SK-N-SH (cell line): Measurements from ENCODE around the gene NPPB. TPM values are rescaled to one million over a fixed set of nuclear protein-coding genes. Genes with fewer than 3 reads are reported as not detected.

ENCODE experiments used
- CTCF ChIA-PET: fragments of 300-600, 350-600 bp; formaldehyde crosslinking; extraction: SDS; loops from one replicate; lab custom pipeline; 2021; lab: Yijun Ruan, JAX
- POLR2A ChIA-PET: fragments of 350-600 bp; sonication (Branson Sonifier 250); formaldehyde crosslinking; extraction: SDS; loops from one replicate; lab custom pipeline; 2020; ENCODE audit warnings: antibody characterized with exemption, inconsistent platforms; lab: Yijun Ruan, JAX
- DNase-seq: peaks from one replicate; pipeline ENCODE4 v3.0.0; 2012
- H2AFZ ChIP-seq: fragments of 200-600 bp; sonication (generic); 2 replicates; pipeline ENCODE4 v1.8.1; 2016; ENCODE audit warnings: antibody characterized with exemption, mild to moderate bottlenecking, low read depth
- H3F3A ChIP-seq: fragments of 200-600 bp; sonication (generic); replicated peaks from 2 replicates; pipeline ENCODE3; 2016; ENCODE audit warnings: antibody characterized with exemption, mild to moderate bottlenecking; ENCODE audit not compliant: insufficient read depth
- H3K27ac ChIP-seq, 2 experiments: fragments of 200-500 bp in 1 of 2; fragments of 200-600 bp in 1 of 2; sonication (Bioruptor generic) in 1 of 2; sonication (generic), shearing (Covaris generic) in 1 of 2; 2 replicates each; pipeline versions ENCODE4 v1.5.1 to v1.6.1; 2014 to 2016; ENCODE audit warnings: low read depth in 2 of 2, inconsistent platforms in 1 of 2, low read length in 1 of 2, mild to moderate bottlenecking in 1 of 2, mixed read lengths in 1 of 2
- H3K27me3 ChIP-seq: fragments of 200-600 bp; sonication (generic), shearing (Covaris generic); 2 replicates; pipeline ENCODE4 v1.6.1; 2016; ENCODE audit warnings: mixed run types; ENCODE audit not compliant: insufficient read depth
- H3K36me3 ChIP-seq, 2 experiments: fragments of 200-500 bp in 1 of 2; fragments of 200-600 bp in 1 of 2; sonication (Bioruptor generic) in 1 of 2; sonication (generic) in 1 of 2; replicated peaks in 1 of 2; 2 replicates each; pipeline versions ENCODE3 to v1.5.1; 2014 to 2016; ENCODE audit warnings: low read length in 1 of 2, mild to moderate bottlenecking in 1 of 2; ENCODE audit not compliant: insufficient read depth in 2 of 2, control insufficient read depth in 1 of 2
- H3K4me1 ChIP-seq, 2 experiments: fragments of 200-500 bp in 1 of 2; fragments of 200-600 bp in 1 of 2; sonication (Bioruptor generic) in 1 of 2; sonication (generic), shearing (Covaris generic) in 1 of 2; 2 replicates each; pipeline versions ENCODE4 v1.5.1 to v1.6.1; 2014 to 2016; ENCODE audit warnings: low read depth in 1 of 2, low read length in 1 of 2, mixed run types in 1 of 2; ENCODE audit not compliant: insufficient read depth in 2 of 2, control insufficient read depth in 1 of 2
- H3K4me2 ChIP-seq: fragments of 200-600 bp; sonication (generic), shearing (Covaris generic); 2 replicates; pipeline ENCODE4 v1.6.1; 2017; ENCODE audit warnings: mixed run types
- H3K4me3 ChIP-seq, 2 experiments: fragments of 200-500 bp in 1 of 2; fragments of 200-600 bp in 1 of 2; sonication (Bioruptor generic) in 1 of 2; sonication (generic), shearing (Covaris generic) in 1 of 2; 2 replicates each; pipeline versions ENCODE4 v1.5.1 to v1.8.1; 2014 to 2016; ENCODE audit warnings: low read depth in 2 of 2, inconsistent platforms in 1 of 2, low read length in 1 of 2, mild to moderate bottlenecking in 1 of 2, mixed read lengths in 1 of 2, moderate library complexity in 1 of 2
- H3K79me2 ChIP-seq: fragments of 200-600 bp; sonication (generic); 2 replicates; pipeline ENCODE4 v1.8.1; 2017; ENCODE audit warnings: mild to moderate bottlenecking; ENCODE audit not compliant: insufficient read depth
- H3K9ac ChIP-seq: fragments of 200-600 bp; sonication (generic); 2 replicates; pipeline ENCODE4 v1.6.1; 2017; ENCODE audit warnings: mixed run types
- H3K9me2 ChIP-seq: fragments of 200-600 bp; sonication (generic); 2 replicates; pipeline ENCODE4 v1.6.1; 2017; ENCODE audit warnings: mixed run types
- H3K9me3 ChIP-seq: fragments of 200-600 bp; sonication (generic); 2 replicates; pipeline ENCODE4 v1.6.1; 2017; ENCODE audit warnings: mixed run types, mild to moderate bottlenecking, moderate library complexity
- H4K20me1 ChIP-seq: fragments of 200-600 bp; sonication (generic); 2 replicates; pipeline ENCODE4 v1.6.1; 2017; ENCODE audit warnings: mild to moderate bottlenecking, mixed run types; ENCODE audit not compliant: insufficient read depth
- CHD2 ChIP-seq: fragments of 150-350 bp; IDR thresholded peaks from 2 replicates; pipeline ENCODE4 v1.6.1; 2018; ENCODE audit warnings: low read length; ENCODE audit not compliant: partially characterized antibody
- ELF1 ChIP-seq: IDR thresholded peaks from 2 replicates; pipeline ENCODE4 v1.4.0; 2012
- EZH2phosphoT487 ChIP-seq: fragments of 200-600 bp; sonication (generic); IDR thresholded peaks from 2 replicates; pipeline ENCODE4 v1.6.1; 2017; ENCODE audit warnings: low read depth, mixed run types, mild to moderate bottlenecking, antibody characterized with exemption, moderate library complexity, borderline replicate concordance
- FOXJ3 ChIP-seq: sonication (generic); formaldehyde crosslinking; IDR thresholded peaks from 2 replicates; pipeline ENCODE4 v1.5.1; 2020; ENCODE audit warnings: mild to moderate bottlenecking, missing genetic modification reagents
- GABPA ChIP-seq: IDR thresholded peaks from 2 replicates; pipeline ENCODE4 v1.4.0; 2012; ENCODE audit warnings: low read depth, mild to moderate bottlenecking
- GATA2 ChIP-seq: sonication (generic); formaldehyde crosslinking; IDR thresholded peaks from 2 replicates; pipeline ENCODE4 v1.5.0; 2020; ENCODE audit warnings: mild to moderate bottlenecking, missing genetic modification reagents
- IRF3 ChIP-seq: fragments of 150-350 bp; IDR thresholded peaks from 2 replicates; pipeline ENCODE4 v1.6.1; 2016; ENCODE audit warnings: mild to moderate bottlenecking, low read depth, low read length
- MEF2A ChIP-seq: IDR thresholded peaks from 2 replicates; pipeline ENCODE4 v1.4.0; 2012; ENCODE audit warnings: low read depth, borderline replicate concordance
- MXI1 ChIP-seq: IDR thresholded peaks from 2 replicates; pipeline ENCODE4 v1.6.1; 2012; ENCODE audit warnings: mild to moderate bottlenecking, low read depth, low read length, improper control_type of control experiment
- NFIC ChIP-seq: IDR thresholded peaks from 2 replicates; pipeline ENCODE4 v1.4.0; 2012; ENCODE audit warnings: borderline replicate concordance
- NRF1 ChIP-seq: IDR thresholded peaks from 2 replicates; pipeline ENCODE4 v1.6.1; 2012; ENCODE audit warnings: low read depth, mild to moderate bottlenecking, low read length
- RAD21 ChIP-seq: IDR thresholded peaks from 2 replicates; pipeline ENCODE4 v1.6.1; 2012; ENCODE audit warnings: mild to moderate bottlenecking, low read length
- RFX5 ChIP-seq: IDR thresholded peaks from 2 replicates; pipeline ENCODE4 v1.6.1; 2012; ENCODE audit warnings: mild to moderate bottlenecking, improper control_type of control experiment, low read length
- RXRA ChIP-seq: IDR thresholded peaks from 2 replicates; pipeline ENCODE4 v1.4.0; 2012; ENCODE audit warnings: low read depth, mild to moderate bottlenecking, borderline replicate concordance
- SIN3A ChIP-seq: IDR thresholded peaks from 2 replicates; pipeline ENCODE4 v1.6.1; 2012; ENCODE audit warnings: low read depth, mild to moderate bottlenecking, low read length, moderate library complexity, borderline replicate concordance
- SMC3 ChIP-seq: IDR thresholded peaks from 2 replicates; pipeline ENCODE4 v1.6.1; 2012; ENCODE audit warnings: low read depth, low read length, improper control_type of control experiment
- TAF1 ChIP-seq: IDR thresholded peaks from 2 replicates; pipeline ENCODE4 v1.6.1; 2012; ENCODE audit warnings: low read depth, mild to moderate bottlenecking, low read length, moderate library complexity, borderline replicate concordance
- TCF12 ChIP-seq: IDR thresholded peaks from 2 replicates; pipeline ENCODE4 v1.4.0; 2012
- USF2 ChIP-seq: fragments of 150-350 bp; IDR thresholded peaks from 2 replicates; pipeline ENCODE4 v1.6.1; 2017; ENCODE audit warnings: antibody characterized with exemption, low read length, low read depth, borderline replicate concordance
- YY1 ChIP-seq: IDR thresholded peaks from 2 replicates; pipeline ENCODE4 v1.4.0; 2012; ENCODE audit warnings: low read depth, mild to moderate bottlenecking
- ZBTB33 ChIP-seq: IDR thresholded peaks from 2 replicates; pipeline ENCODE4 v1.4.0; 2012; ENCODE audit warnings: low read depth, borderline replicate concordance
- WGBS: methylation state at CpG from one replicate; pipeline ENCODE4 v1.1.6; 2017; ENCODE audit warnings: low lambda C conversion rate; 5-methylcytosine and 5-hydroxymethylcytosine counted together
- polyA plus RNA-seq, 3 experiments: library from polyadenylated mRNA; depleted of rRNA; stranded (reverse); fragments of >200 nt; gene quantifications; 2 replicates each; pipeline ENCODE4 v1.2.3, GENCODE V29; 2012

Gene NPPB
- polyA plus RNA-seq, 1 of the 3 experiments (the other 2 are of a cell fraction), result 0.85 TPM

- Histone ChIP-seq H3K79me2 (no peaks in the 10 kb centered on the region), H3K27ac (no peak overlapping the region; a peak in 1 of 4 replicates), H2AFZ (no peak overlapping the region), H3K4me3 (no peak overlapping the region), H3K4me2 (no peak overlapping the region), H3K4me1 (peaks cover 0 to 33% of the 10 kb centered on the region in 2 experiments; a peak in 1 of 4 replicates), H3K9me2 (no peaks in the 10 kb centered on the region), H3K36me3 (no peaks in the 10 kb centered on the region), H3K27me3 (0 out of 2 replicates have a peak, but pooled peaks cover 12% of the 10 kb centered on the region), H4K20me1 (no peaks in the 10 kb centered on the region), H3F3A (no peaks in the 10 kb centered on the region), H3K9ac (no peak overlapping the region), H3K9me3 (no peaks in the 10 kb centered on the region)
- POLR2A ChIA-PET, result no interaction called here
- DNase-seq, result no peak
- 74% methylated on average over 9 of the region's 10 CpGs for WGBS
- no peak for TF ChIP-seq RFX5
- TF ChIP-seq ZBTB33, result no peak
- TF ChIP-seq TCF12, result no peak
- TF ChIP-seq MEF2A, result no peak
- TF ChIP-seq GATA2 (CRISPR knock-in tag), result no peak
- TF ChIP-seq CHD2, result no peak
- no peak for TF ChIP-seq GABPA
- TF ChIP-seq SIN3A, result no peak
- TF ChIP-seq NFIC, result no peak
- no peak for TF ChIP-seq RAD21
- CTCF ChIA-PET, result interaction anchor here (1.1 to 7.0 kb wide), 2 partner anchors 34 to 106 kb away, joined by 3 to 42 read pairs; partner anchors contain the start of gene MFN2
Observed at GRCh38 chr1:11874258-11874562, 15.5 kb upstream of the NPPB start.

- no peaks in the 10 kb centered on the region for H3K79me2 ChIP-seq
- H3K4me3 ChIP-seq, result no peak overlapping the region
- H3K9me2 ChIP-seq, result no peaks in the 10 kb centered on the region
- H3K4me1 ChIP-seq, result peaks cover 0 to 27% of the 10 kb centered on the region in 2 experiments; a peak in 1 of 4 replicates
- H4K20me1 ChIP-seq, result no peaks in the 10 kb centered on the region
- POLR2A ChIA-PET, result no interaction called here
- 73% methylated on average over 13 of the region's 14 CpGs for WGBS
- no peak overlapping the region; a peak in 1 of 4 replicates for H3K27ac ChIP-seq
- H3K9ac ChIP-seq, result no peak overlapping the region
- H3K4me2 ChIP-seq, result no peak overlapping the region
- no peaks in the 10 kb centered on the region for H3K36me3 ChIP-seq
- CTCF ChIA-PET, result interaction anchor here (1.0 to 7.0 kb wide), 4 partner anchors 9 to 106 kb away, joined by 3 to 42 read pairs (median 4); partner anchors contain the start of gene MFN2
- H3K27me3 ChIP-seq, result 0 out of 2 replicates have a peak, but pooled peaks cover 12% of the 10 kb centered on the region
- H3K9me3 ChIP-seq, result no peaks in the 10 kb centered on the region
- no peaks in the 10 kb centered on the region for H3F3A ChIP-seq
- no peak for DNase-seq
- H2AFZ ChIP-seq, result no peak overlapping the region
- TF ChIP-seq IRF3 (no peak), RFX5 (no peak), NRF1 (no peak), YY1 (no peak), FOXJ3 (CRISPR knock-in tag) (no peak), ZBTB33 (no peak), RXRA (no peak), EZH2phosphoT487 (no peak), NFIC (no peak), SMC3 (no peak), USF2 (no peak), GATA2 (CRISPR knock-in tag) (no peak), TAF1 (no peak), MXI1 (no peak), ELF1 (no peak), RAD21 (no peak)
Observed at GRCh38 chr1:11873395-11874257, 14.9 kb upstream of the NPPB start.
